GM21717 (cell line): ENCODE results near the gene ROBO1.
"Not testable (repeated sequence)": the region's sequence is repeated elsewhere in the genome, so short reads cannot be mapped to it uniquely, and the experiment has no call there.

Experiments used
- ATAC-seq: cut with Tn5 transposase; IDR thresholded peaks from one replicate; pipeline ENCODE4 v1.9.1; 2021; ENCODE audit warnings: mild to moderate bottlenecking, moderate library complexity; ENCODE audit not compliant: unreplicated experiment

Gene ROBO1

DNA sequence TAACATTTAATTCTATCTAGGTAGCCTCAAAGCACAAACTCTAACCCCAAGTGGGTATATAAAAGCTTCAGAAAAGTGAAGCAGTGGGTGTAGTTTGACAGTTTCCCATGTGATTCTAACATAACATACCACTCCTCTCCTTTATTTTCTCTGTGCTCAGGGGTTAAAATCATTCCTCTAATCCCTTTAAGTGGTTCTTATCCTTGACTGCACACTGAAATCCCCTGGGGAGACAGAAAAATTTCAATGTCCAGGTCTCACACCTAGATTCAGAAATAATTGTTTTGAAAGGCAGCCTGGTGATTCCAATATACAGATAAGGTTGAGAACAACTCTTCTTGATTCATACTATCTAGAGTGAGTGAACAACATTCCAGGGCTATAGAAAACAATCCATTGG lies 986.4 kb downstream of the ROBO1 start:
- no peak for ATAC-seq

DNA sequence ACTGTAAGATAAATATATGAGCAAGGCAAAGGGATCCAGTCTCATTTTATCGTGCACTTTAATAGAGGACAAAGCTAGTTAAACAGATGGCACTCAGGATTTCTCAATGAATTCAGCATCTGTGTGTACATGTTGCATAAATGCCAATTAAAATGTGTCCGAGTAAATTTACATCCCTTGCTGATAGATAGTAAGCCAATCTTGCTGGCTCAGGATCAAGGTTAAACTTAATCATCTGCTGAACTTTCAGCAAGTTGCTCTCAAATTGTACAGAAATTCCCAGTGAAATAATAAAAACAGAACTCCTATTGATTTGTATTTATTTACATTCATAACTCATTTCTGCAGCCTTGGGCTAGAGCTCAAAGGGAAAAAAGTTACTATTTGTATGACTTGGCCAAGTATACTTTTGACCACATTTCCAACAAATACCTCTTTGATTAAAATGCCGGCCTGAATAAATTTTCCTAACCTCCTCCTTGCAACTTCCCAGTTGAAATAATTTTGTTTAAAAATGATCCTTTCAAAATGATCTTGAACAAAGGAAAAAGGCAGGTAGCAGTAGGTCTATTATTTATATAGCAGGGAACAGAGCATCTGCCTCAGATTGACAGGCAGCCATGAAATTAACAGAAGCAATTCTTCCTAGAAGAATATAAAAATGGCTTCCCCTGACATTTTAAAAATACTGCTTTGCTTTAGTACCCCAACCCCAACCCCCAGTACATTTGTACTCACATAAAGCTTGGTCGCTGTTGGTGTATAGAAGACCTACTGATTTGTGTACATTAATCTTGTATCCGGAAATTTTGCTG lies 1001.9 kb downstream of the ROBO1 start:
- no peak for ATAC-seq

DNA sequence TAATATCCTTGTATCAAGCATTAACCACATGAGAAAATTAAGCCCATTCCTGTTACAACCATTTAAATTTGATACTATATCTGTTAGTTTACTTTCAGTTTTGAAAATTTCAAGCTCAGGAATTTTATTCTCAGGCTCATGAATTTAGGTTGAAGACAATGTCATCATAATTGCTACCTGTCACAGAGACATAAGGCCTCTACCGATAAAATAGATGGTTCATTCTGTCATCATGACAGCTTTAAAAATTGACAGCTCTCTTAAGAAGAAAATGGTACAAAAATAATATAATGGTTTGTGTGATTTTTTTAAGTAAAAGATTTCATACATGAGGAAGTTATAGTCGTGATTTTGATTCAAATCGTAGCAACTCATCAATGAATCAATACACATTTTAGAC lies 1003.2 kb downstream of the ROBO1 start:
- ATAC-seq: no peak

DNA sequence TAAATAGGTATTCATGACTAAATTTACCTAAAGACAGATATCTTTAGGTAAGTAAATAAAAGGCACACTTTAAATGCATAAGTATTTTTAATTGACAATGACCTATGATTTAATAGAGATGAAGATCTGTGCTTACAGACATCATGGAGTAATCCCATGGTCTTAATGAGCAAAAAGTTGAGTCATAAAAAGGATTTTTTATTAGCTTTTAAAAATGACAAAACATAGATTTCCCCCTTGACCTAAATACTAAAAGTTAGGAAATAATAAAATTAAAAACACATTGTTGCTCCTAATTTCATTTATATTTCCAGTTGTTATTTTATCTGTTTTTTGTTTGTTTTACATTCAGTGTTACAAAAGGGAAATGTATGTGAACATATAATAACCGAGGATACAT lies 1005.7 kb downstream of the ROBO1 start:
- no peak for ATAC-seq

DNA sequence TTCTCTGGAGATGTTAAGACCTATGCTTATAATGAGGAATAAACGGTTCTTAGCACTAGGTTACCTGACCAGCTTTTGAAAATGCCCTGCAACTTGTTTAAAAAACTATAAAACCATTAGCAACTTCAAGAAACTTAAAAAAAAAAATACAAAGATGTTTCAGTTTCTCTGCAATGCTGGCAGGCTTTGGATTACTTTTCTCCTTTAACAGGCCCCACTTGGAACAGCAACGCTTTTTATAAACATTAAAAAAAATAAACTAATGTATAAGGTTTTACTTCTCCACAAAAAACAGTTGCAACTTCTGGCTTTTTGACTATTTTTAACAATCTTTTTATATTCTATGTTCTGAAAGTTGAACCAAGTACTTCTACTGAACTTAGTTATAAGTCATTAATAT lies 1006.7 kb downstream of the ROBO1 start:
- ATAC-seq: no peak

DNA sequence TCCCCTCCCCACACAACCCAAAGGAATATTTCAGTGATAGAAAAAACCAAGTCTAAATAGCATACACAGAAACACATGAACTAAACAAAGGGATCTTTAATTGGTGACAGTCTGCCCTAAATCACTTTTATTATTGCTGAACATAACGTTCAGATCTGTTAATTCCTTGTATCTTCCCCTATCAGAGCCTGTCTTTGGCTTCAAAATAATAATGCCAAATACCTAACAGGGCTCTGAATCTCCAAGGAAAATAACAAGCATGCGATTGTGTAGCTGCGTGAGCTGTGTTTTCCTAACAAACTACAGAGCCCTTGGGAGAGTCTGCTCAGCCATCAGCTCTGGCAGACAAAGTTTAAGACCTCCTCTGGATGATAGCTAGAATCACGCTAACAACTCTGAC lies 1010.1 kb downstream of the ROBO1 start:
- no peak for ATAC-seq

DNA sequence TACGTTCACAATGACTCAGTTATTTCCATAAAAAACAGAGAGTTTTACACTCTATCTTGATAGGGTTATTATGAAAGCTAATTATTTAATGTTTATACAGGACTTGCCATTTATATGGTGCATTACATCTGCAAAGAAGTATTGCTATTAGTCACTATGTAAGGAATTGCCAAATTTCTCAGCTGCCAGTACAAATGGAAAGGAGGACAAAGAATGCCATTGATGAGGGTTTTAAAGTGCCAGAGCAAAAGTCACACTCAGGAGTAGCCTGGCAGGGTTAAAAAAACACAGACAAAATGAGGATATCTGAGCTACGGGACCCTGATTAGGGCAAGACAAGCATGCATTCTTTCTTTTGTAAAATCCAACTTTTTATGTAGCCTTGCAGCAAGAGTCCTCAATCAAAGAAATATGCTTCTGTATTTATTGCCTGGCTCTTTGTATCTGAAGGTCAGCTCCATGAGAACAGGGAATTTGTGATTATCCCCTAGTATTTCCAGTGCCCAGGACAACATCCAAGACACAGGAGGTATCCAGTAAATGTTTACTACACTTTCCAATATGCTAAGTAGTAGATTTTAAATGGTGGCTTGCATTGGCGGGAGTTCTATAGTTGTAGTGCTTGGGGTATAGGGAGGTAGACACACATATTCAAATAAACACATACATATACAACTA lies 1013.6 kb downstream of the ROBO1 start:
- ATAC-seq: no peak

DNA sequence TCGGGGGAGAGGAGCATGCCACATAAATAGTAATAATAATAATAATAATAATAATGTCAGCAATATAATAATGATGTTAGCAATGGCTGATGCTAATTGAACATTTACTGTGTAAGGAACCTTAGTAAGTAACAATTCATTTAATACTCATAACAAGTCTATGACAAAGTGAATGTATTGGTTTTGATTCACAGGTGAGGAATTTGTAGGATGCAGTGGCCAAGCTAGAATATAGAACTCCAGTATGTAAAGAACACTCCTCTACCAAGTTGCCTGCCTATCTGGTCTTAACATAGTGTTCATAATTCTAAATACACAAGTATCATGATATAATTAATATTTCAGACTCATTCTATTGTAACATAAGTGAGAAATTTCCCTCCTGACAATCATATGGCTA lies 1016.5 kb downstream of the ROBO1 start:
- ATAC-seq: no peak

DNA sequence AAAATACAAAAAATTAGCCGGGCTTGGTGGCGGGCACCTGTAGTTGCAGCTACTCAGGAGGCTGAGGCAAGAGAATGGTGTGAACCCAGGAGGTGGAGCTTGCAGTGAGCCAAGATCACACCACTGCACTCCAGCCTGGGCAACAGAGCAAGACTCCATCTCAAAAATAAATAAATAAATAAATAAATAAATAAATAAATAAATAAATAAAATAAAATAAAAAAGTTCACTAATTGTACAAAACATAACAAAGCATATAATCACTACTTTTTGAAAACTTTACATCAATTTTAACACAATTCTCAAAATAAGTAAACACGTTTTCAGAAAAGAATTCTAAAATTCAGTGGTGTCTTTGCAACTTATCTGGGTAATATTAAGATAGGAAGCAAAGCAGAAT lies 1017.5 kb downstream of the ROBO1 start:
- not testable (repeated sequence) for ATAC-seq

DNA sequence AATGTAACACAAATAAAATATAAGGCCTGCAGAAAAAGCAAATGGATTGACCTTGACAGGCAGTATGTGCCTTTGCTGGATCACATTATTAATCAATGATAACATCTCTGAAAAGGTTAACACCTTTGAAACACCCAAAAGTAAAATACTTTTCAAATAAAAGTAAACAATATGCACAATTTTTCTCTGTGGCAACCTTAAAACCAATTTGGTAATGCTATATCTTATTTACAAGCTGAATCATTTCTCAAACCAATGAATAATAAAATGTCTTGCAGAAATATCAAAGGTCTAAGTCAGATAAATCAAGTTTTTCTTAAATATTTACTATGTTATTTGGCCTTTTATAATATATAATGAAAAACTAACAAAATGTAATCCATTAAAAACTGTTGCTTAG lies 1018.7 kb downstream of the ROBO1 start:
- no peak for ATAC-seq

DNA sequence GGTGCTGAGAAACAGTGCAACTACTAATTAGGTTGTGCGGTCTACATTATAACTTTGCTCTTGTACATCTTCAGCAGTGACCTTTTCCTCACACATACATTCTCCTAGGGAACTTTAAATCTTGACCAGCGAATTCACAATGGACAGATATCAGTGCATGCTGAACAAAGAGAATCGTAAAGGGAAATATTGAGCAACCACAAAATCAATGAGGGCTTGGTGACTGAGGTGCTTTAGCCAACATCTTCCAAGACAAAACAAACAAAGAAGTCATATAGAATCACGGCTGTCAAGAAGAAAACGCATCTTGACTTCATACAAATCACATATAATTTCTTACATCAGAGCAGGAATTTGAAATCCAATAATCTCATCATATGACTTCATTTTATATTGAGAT lies 1022.0 kb downstream of the ROBO1 start:
- ATAC-seq: no peak

DNA sequence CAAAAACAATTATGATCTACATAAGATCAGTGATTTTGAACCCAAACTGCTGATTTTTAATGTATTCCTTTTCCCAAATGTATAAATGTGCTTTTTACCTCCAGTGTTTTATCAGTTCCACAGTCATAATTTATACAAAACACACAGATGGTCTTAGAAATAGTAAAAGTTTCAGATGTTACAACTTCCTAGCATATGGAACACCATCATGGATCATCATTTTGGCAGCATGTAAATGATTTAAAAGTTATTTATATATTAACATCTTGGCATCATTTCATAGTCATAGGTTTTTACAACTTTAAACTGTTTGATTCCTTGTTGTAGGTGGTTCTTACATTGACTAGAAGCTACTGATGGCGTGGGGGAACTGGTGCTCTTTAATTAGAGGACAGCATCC lies 1025.3 kb downstream of the ROBO1 start:
- ATAC-seq: no peak

DNA sequence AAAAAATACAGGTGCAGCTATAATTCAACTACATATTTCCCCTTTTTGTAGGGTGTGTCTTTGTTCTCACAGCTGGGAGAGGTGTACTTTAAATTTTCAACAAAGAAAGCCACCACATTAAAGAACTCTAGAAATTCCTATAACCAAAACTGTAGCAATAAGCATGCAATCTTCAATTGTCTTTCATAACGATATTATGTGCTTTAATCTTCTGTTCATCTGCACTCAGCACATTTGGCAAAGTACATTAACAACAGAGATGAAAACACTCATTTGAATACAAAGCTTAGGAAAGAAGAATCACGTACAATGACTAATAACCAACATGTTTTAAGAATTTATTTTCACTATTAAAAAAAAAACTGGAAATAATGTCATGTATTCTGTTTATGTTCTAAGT lies 1025.8 kb downstream of the ROBO1 start:
- no peak for ATAC-seq

DNA sequence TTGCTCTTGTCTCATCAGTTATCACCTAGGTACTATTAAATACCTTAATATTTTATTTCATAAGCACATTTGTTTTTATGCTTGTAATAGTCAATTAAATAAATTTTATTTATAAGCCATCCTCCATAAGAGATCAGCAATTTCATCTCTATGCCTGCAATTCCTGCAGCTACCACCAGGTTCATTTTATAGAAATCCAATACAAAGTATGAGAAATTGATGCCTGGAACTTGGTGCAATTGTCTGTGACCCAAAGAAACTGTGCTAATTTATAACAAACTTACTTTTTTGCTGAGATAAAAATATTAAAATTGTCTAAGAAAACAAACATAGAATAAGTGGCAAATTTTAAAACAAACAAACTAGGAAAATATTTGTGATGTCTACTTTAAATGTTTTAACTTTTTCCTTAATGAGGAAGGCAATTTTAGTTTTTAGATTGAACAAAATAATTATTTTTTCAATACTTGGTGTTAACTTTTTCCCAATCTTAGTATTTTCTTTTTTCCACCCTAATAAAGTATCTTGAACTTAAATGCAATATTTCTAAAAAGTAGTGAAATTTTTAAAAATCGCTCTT lies 1026.6 kb downstream of the ROBO1 start:
- no peak for ATAC-seq

DNA sequence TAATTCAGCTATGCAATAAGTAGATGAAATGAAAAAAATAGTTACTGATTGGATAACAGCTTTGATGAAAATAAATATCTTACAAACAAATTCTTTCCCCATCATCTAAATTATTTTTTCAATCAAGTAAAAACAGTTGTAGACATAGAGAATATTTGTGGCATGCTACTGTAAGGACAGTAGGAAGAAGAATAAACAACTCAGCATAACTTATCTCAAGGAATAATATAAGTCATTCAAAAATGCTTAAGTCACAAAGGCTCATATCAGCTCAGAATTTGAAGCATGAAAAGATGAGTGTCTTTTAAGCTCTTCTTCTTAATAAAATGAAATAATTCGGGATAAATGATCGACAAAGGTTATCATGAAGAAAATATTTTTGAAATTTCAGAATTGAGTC lies 1029.0 kb downstream of the ROBO1 start:
- no peak for ATAC-seq

DNA sequence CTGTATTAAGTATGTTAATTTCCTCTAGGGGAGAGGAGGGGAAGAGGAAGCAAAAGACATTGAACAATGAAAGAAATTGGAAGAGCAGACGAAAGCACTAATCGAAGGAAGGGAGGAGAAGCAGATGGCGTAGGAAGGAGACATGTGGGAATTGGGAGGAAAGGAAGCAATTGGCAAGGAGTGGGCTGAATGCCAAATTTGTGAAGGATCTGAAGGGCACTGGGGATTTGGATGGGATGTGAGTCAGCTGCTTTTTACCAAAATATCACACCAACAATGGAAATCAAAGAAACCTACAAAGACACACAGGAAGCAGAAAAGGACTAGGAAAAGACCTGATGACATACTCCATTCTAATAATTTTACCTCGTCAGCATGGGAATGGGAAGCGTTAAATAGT lies 1029.8 kb downstream of the ROBO1 start:
- no peak for ATAC-seq

DNA sequence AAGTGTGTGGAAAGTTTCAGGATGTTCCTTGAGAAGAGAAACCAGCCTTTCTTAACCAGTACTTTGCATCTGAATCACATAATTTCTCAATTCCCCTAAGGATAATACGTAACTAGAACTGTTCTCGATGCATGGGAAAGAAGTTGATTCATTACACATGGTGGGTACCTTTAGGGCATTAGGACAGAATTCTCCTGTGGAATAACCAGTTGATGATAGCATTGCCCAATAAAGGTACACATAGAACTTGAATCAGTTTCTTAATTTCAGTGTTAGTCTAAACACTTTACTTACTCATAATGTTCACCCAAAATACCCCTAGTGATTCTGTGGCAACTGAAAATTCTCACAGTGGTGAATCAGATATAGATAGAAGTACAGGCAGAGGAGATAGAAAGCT lies 1030.9 kb downstream of the ROBO1 start:
- no peak for ATAC-seq

DNA sequence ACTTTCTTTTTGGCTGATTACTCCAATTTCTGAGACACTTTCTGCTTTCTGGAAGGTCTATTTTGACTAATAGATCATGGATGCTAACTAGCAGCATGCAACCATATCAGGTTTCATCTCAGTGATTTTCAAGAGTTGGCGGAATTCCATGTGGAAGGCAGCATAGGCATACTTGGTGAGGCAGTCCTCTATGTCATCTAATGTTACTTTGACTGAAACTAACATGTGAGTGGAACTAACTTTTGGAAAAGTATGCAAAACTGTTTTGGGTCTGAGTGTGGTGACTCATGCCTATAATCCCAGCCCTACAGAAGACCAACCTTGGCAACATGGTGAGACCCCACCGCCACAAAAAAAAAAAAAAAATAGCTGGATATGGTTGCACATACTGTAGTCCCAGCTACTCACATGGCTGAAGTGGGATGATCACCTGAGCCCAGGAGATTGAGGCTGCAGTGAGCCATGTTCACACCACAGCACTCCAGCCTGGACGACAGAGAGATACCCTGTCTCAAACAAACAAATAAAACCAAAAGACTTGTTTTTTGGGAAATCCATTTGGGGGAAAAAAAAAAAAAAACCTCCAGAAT lies 1033.7 kb downstream of the ROBO1 start:
- no peak for ATAC-seq

DNA sequence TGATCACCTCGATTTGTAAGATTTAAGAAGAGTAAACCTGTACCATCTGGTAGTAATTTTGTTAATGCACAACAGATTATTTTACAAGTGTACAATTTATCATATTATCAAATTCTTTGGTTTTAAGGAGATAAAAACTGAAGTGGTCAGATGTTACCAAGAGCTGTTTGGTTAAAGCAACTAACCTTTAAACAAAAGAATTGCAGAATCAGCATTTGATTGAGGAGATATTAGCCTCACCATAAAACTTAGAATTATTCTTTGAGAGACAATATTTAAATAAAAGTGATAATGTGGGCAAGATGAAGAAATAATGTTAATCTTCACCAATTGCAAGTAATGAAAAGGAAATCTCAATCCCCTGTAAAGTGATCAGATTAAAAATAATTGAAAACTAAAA lies 1034.9 kb downstream of the ROBO1 start:
- no peak for ATAC-seq

DNA sequence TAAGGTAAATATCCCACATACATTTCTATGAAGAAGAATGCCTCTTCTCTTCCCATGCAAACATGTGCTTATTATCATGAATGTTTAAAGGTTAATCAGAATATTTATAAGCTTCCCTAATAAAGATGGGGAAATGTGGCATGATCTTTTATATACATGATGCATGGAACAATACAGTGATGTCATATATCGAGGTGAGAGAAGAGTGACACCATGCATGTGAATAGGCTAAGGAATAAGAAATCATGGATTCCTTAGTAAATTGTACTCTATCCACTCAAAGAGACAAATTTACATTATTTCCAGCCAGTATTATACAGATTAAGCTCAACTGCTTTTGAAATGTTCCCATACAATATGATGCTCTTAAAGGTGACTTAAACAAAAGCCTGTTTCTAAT lies 1035.3 kb downstream of the ROBO1 start:
- no peak for ATAC-seq

DNA sequence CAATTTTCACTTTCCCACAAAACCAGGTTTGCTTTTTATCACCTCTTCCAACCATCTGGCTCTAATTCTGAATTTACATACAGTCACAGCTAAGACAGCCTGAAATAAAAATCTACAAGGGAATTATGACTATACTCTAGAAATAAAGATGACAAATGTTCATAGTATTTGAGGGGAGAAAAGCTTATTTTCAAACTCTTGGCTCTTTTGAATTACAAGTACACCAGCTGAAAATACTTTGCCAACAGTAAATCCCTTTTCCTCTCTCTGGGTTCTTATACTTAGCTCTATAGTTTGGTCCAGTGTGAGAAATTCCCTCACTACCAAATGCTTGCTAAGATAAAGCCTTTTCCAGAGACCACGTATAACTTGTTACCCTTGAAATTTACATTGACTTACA lies 1037.9 kb downstream of the ROBO1 start:
- no peak for ATAC-seq
